Liver (tissue), 9 donors: Measurements from ENCODE around the gene KAZN. TPM values are rescaled to one million over a fixed set of nuclear protein-coding genes. Genes with fewer than 3 reads are reported as not detected.

Source experiments
- DNase-seq: peaks from one replicate; pipeline ENCODE4 v3.0.0-alpha.2; 2017; ENCODE audit warnings: low spot score
- H3K27ac ChIP-seq, 2 donors: one replicate each; pipeline ENCODE4 v1.7.0; 2013; ENCODE audit warnings: inconsistent platforms in 2 of 2, low read length in 2 of 2, control low read depth in 1 of 2, low read depth in 1 of 2, mild to moderate bottlenecking in 1 of 2
- H3K27me3 ChIP-seq, 4 donors: one replicate each; pipeline versions ENCODE4 v1.6.1 to v1.7.0; 2013; ENCODE audit warnings: low read length in 3 of 4, inconsistent platforms in 1 of 4, mild to moderate bottlenecking in 1 of 4, moderate library complexity in 1 of 4; ENCODE audit not compliant: control insufficient read depth in 4 of 4, insufficient read depth in 4 of 4
- H3K36me3 ChIP-seq, 4 donors: one replicate each; pipeline versions ENCODE4 v1.6.1 to v1.7.0; 2013; ENCODE audit warnings: low read length in 3 of 4, mild to moderate bottlenecking in 3 of 4, low read depth in 1 of 4, moderate library complexity in 1 of 4; ENCODE audit not compliant: control insufficient read depth in 4 of 4, insufficient read depth in 3 of 4
- H3K4me1 ChIP-seq, 4 donors: one replicate each; pipeline versions ENCODE4 v1.6.1 to v1.7.0; 2013; ENCODE audit warnings: low read length in 3 of 4, mild to moderate bottlenecking in 3 of 4, moderate library complexity in 1 of 4; ENCODE audit not compliant: control insufficient read depth in 4 of 4, insufficient read depth in 4 of 4
- H3K4me3 ChIP-seq, 3 donors: one replicate each; pipeline versions ENCODE4 v1.6.1 to v1.7.0; 2013; ENCODE audit warnings: low read length in 3 of 3, control low read depth in 1 of 3, low read depth in 1 of 3, mild to moderate bottlenecking in 1 of 3
- H3K9ac ChIP-seq, 2 donors: one replicate each; pipeline ENCODE4 v1.7.0; 2013; ENCODE audit warnings: low read length in 2 of 2, mild to moderate bottlenecking in 2 of 2, moderate library complexity in 2 of 2, control low read depth in 1 of 2, low read depth in 1 of 2
- H3K9me3 ChIP-seq, 4 donors: one replicate each; pipeline versions ENCODE4 v1.6.1 to v1.7.0; 2013; ENCODE audit warnings: low read length in 3 of 4; ENCODE audit not compliant: control insufficient read depth in 4 of 4
- ATF3 ChIP-seq: IDR thresholded peaks from 2 replicates; pipeline ENCODE4 v1.6.1; 2016; ENCODE audit warnings: antibody characterized with exemption
- CTCF ChIP-seq: fragments of 150-350 bp; IDR thresholded peaks from 2 replicates; pipeline ENCODE4 v1.5.1; 2017; ENCODE audit warnings: improper control_type of control experiment, low read depth, low read length; ENCODE audit not compliant: missing input control
- EGR1 ChIP-seq, 2 donors: IDR thresholded peaks; 2 replicates each; pipeline ENCODE4 v1.6.1; 2016 to 2018; ENCODE audit warnings: antibody characterized with exemption in 2 of 2, low read depth in 2 of 2
- FOXA1 ChIP-seq: IDR thresholded peaks from 2 replicates; pipeline ENCODE4 v1.6.1; 2016; ENCODE audit warnings: antibody characterized with exemption
- GABPA ChIP-seq, 2 donors: IDR thresholded peaks in 1 of 2; conservative IDR thresholded peaks in 1 of 2; 2 replicates each; pipeline ENCODE4 v1.6.1; 2016; ENCODE audit warnings: antibody characterized with exemption in 2 of 2, mild to moderate bottlenecking in 1 of 2, moderate library complexity in 1 of 2
- HNF4A ChIP-seq, 2 donors: conservative IDR thresholded peaks; 2 replicates each; pipeline ENCODE4 v1.6.1; 2016; ENCODE audit warnings: antibody characterized with exemption in 2 of 2, mild to moderate bottlenecking in 2 of 2
- JUND ChIP-seq, 2 donors: IDR thresholded peaks; 2 replicates each; pipeline ENCODE4 v1.6.1; 2016; ENCODE audit warnings: antibody characterized with exemption in 2 of 2
- RAD21 ChIP-seq, 2 donors: IDR thresholded peaks; 2 replicates each; pipeline ENCODE4 v1.6.1; 2016; ENCODE audit warnings: antibody characterized with exemption in 2 of 2, mild to moderate bottlenecking in 2 of 2
- REST ChIP-seq: IDR thresholded peaks from 2 replicates; pipeline ENCODE4 v1.6.1; 2016; ENCODE audit warnings: antibody characterized with exemption, mild to moderate bottlenecking
- RXRA ChIP-seq, 2 donors: IDR thresholded peaks; 2 replicates each; pipeline ENCODE4 v1.6.1; 2017 to 2018; ENCODE audit warnings: antibody characterized with exemption in 2 of 2, mild to moderate bottlenecking in 1 of 2
- SP1 ChIP-seq: IDR thresholded peaks from 2 replicates; pipeline ENCODE4 v1.6.1; 2018; ENCODE audit warnings: antibody characterized with exemption, mild to moderate bottlenecking
- TAF1 ChIP-seq: conservative IDR thresholded peaks from 2 replicates; pipeline ENCODE4 v1.6.1; 2016; ENCODE audit warnings: antibody characterized with exemption, mild to moderate bottlenecking
- YY1 ChIP-seq: IDR thresholded peaks from 2 replicates; pipeline ENCODE4 v1.6.1; 2016; ENCODE audit warnings: antibody characterized with exemption, mild to moderate bottlenecking
- ZBTB33 ChIP-seq: IDR thresholded peaks from 2 replicates; pipeline ENCODE4 v1.6.1; 2016; ENCODE audit warnings: antibody characterized with exemption
- WGBS: extraction: QIAGEN DNeasy Blood & Tissue Kit; methylation state at CpG from one replicate; pipeline ENCODE4 v1.1.7; 2013; 5-methylcytosine and 5-hydroxymethylcytosine counted together
- polyA plus RNA-seq, 2 donors: library from polyadenylated mRNA; stranded (reverse) in 1 of 2; unstranded in 1 of 2; fragments of 200-250 nt in 1 of 2; fragments of >200 nt in 1 of 2; fragmentation: Nextera tagmentation in 1 of 2; extraction: Ambion mirVana in 1 of 2; gene quantifications; one replicate each; pipeline versions ENCODE4 v1.2.1 to v1.2.3, GENCODE V29; 2013 to 2015
- total RNA-seq, 2 donors: library from RNA; depleted of rRNA; stranded (reverse); fragments of >200 nt; gene quantifications; one replicate each; pipeline ENCODE4 v1.2.3, GENCODE V29; 2014
- donor health status: healthy.
- donor health status: healthy.
- donor health status: healthy.
- donor health status: healthy.
- donor health status: healthy.

KAZN gene
- total and polyA plus RNA-seq, 4 donors = 1.9 to 6.9 (median 2.4) TPM

- TF ChIP-seq CTCF (no peak), RXRA (IDR thresholded peaks at IDR 0.05) (no peak), YY1 (no peak)
Measured at GRCh38 chr1:15094056-15094455, 495.6 kb downstream of the KAZN start (continued).

- peaks cover 0 to 6% (median 0%) of the 10 kb centered on the region in 4 donors for H3K27me3 ChIP-seq
- no peaks in the 10 kb centered on the region for H3K36me3 ChIP-seq
- no peak for TF ChIP-seq GABPA (IDR thresholded peaks at IDR 0.05 in 1 of 2, conservative IDR thresholded peaks at IDR 0.05 in 1 of 2)
- TF ChIP-seq ATF3 = no peak
- TF ChIP-seq EGR1 (IDR thresholded peaks at IDR 0.05; ENCODE audit: low read depth in 2 of 2) = no peak
- no peak for TF ChIP-seq RAD21 (IDR thresholded peaks at IDR 0.05)
- no peak for TF ChIP-seq YY1
- TF ChIP-seq TAF1 = no peak
- TF ChIP-seq FOXA1 = no peak
- no peak for TF ChIP-seq CTCF
- TF ChIP-seq HNF4A (conservative IDR thresholded peaks at IDR 0.05) = no peak
- no peak for TF ChIP-seq ZBTB33
- no peak for TF ChIP-seq JUND (IDR thresholded peaks at IDR 0.05)
- TF ChIP-seq REST = no peak
- no peak for TF ChIP-seq SP1
- no peak overlapping the region for H3K27ac ChIP-seq
- 93% methylated on average over 26 of the region's 26 CpGs for WGBS
- H3K9me3 ChIP-seq = no peaks in the 10 kb centered on the region
- DNase-seq = no peak
- H3K4me1 ChIP-seq = peaks cover 0 to 4% (median 0%) of the 10 kb centered on the region in 4 donors
- no peak overlapping the region for H3K4me3 ChIP-seq
- H3K9ac ChIP-seq = no peak overlapping the region
Measured at GRCh38 chr1:15094719-15095495, 496.4 kb downstream of the KAZN start.
